Lower leg skin (tissue), 4 donors: ENCODE data around the gene NUP188. TPM values are rescaled to one million over a fixed set of nuclear protein-coding genes. Genes with fewer than 3 reads are reported as not detected.

ENCODE experiments used
- DNase-seq, 2 donors: peaks; one replicate each; pipeline ENCODE4 v3.0.0-alpha.2; 2019; ENCODE audit warnings: low spot score in 2 of 2
- H3K4me3 ChIP-seq: fragments of 200-600 bp; sonication (generic); 2 replicates; pipeline ENCODE4 v1.5.1; 2017; ENCODE audit warnings: mild to moderate bottlenecking, low read depth; ENCODE audit not compliant: poor library complexity, severe bottlenecking
- POLR2A ChIP-seq, 2 donors: fragments of 450-650 bp; IDR thresholded peaks; one replicate each; pipeline ENCODE4 v1.6.1; 2016 to 2017; ENCODE audit warnings: antibody characterized with exemption in 2 of 2, mild to moderate bottlenecking in 1 of 2, moderate library complexity in 1 of 2
- WGBS, 2 donors: methylation state at CpG; one replicate each; pipeline ENCODE4 v1.1.5; 2018; 5-methylcytosine and 5-hydroxymethylcytosine counted together
- intact Hi-C: fragments of 100-400 bp; cut with DNase I; formaldehyde crosslinking; loops from one replicate; pipeline ENCODE4 v1.15.0; 2023; ENCODE audit warnings: low total_unique reads
- total RNA-seq, 4 donors: library from RNA; depleted of rRNA; stranded (reverse); fragments of >200 nt; gene quantifications; one replicate each; pipeline ENCODE4 v1.1.0, GENCODE V29; 2016
- TF ChIP-seq, protein P1 (sequence below), 3 donors: fragments of 450-650 bp; IDR thresholded peaks; one replicate each; pipeline ENCODE4 v1.5.1; 2016; ENCODE audit warnings: antibody characterized with exemption in 3 of 3, mild to moderate bottlenecking in 3 of 3, moderate library complexity in 2 of 3

Gene NUP188
- total RNA-seq, 4 donors from 2014 or later = 32.8 to 44.3 (median 36.1) TPM

DNA sequence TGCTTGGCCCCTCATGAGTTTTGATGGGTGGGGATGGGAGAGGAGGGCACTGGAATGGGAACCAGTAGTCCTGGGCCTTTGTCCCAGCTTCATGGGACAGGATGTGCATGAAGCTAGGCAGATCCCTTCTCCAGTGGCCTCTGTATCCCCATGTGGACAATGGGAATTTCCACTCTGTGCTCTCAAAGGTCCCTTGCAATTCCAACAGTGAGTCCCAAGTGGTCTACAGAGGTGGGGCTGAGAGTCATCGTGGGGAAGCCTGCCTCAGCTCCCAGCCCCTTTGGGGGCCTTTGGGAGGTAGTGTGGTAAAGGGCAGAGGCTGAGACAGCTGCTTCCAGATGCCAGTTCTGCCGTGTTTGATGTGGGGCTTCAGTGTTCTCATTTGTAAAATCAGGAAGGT lies 28.6 kb upstream of the NUP188 start:
- WGBS, 2 donors = 59 to 78% methylated on average over 2 of the region's 2 CpGs
- intact Hi-C loops = no loop called here
- TF ChIP-seq, protein P1, sequence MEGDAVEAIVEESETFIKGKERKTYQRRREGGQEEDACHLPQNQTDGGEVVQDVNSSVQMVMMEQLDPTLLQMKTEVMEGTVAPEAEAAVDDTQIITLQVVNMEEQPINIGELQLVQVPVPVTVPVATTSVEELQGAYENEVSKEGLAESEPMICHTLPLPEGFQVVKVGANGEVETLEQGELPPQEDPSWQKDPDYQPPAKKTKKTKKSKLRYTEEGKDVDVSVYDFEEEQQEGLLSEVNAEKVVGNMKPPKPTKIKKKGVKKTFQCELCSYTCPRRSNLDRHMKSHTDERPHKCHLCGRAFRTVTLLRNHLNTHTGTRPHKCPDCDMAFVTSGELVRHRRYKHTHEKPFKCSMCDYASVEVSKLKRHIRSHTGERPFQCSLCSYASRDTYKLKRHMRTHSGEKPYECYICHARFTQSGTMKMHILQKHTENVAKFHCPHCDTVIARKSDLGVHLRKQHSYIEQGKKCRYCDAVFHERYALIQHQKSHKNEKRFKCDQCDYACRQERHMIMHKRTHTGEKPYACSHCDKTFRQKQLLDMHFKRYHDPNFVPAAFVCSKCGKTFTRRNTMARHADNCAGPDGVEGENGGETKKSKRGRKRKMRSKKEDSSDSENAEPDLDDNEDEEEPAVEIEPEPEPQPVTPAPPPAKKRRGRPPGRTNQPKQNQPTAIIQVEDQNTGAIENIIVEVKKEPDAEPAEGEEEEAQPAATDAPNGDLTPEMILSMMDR (IDR thresholded peaks at IDR 0.05) = no peak
- no peak for TF ChIP-seq POLR2A (IDR thresholded peaks at IDR 0.05)
- no peak overlapping the region for H3K4me3 ChIP-seq
- DNase-seq = no peak

DNA sequence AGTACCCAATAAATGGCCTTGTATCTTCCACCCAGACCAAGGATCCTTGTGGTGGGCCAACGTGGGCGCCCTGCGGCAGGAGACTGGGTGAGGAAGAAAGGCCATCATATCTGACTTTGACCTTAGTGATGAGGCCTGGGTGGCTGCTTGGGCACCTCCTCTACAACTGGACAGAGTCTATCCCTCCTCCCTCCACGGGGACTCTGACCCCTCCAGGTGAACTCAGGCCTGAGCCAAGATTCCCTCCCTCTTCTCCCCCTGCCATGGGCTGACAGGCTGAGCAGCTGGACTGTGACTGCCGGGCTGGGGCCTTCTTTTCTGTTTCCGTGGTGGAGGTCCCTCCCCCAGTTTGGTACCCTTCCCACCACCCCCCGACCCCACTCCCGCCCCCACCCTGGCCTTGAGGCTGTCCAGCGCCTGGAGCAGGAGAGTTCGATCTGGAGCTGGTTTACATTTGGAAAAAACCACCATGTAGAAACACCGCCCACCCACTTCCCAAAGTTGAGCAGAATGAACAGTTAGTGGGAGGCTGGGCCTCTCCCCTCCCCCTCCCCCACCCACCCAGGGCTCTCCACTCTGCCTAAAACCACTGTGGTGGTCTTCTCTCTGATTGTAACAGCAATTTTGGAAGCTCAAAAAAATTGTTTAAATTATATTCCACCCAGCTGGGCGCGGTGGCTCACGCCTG lies 28.0 kb upstream of the NUP188 start:
- H3K4me3 ChIP-seq = no peak overlapping the region
- intact Hi-C loops = no loop called here
- no peak for DNase-seq
- TF ChIP-seq POLR2A (IDR thresholded peaks at IDR 0.05) = no peak
- TF ChIP-seq, protein P1 (IDR thresholded peaks at IDR 0.05) = no peak
- WGBS, 2 donors = 79 to 82% methylated on average over 11 to 14 of the region's 14 CpGs

DNA sequence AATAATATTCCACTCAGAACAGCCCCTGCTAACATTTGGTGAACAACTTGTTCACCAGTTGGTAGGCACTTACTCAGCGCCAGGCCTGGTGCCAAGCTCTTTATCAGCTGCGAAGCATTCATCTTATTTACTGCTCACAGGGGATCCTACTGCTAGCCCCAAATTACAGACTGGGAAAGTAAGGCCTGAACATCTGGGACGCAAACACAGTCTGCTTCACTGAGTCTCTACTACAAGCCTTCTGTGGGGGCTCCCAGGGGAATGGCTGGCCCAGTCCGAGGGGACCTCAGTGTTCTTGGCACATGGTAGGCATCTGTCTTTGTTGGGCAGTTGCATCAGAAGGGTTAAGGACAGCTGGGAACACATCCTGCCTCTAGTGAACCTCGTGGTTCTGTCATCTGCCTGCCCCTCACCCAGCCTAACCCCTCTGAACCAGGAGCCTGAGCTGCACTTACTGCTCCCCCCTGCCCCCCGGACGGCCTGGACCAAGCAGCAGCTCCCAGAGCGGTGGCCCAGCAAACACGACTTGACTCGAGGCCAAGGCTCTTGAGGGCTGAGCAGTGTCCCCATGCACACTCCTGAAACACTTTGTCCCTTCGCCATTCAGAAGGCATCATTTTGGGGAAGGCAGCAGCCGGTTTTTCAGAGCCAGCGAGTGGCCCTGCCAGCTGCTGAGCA lies 27.0 kb upstream of the NUP188 start, which contains the start of gene PHYHD1:
TSS of gene PHYHD1 (plus strand) at position 602 of the 678 bp plus-strand sequence. CDS start 1,342 bp downstream, outside the sequence.
- H3K4me3 ChIP-seq = no peak within 1 kb of the TSS
- TF ChIP-seq POLR2A (IDR thresholded peaks at IDR 0.05) = no peak
- TF ChIP-seq, protein P1 (IDR thresholded peaks at IDR 0.05) = no peak
- no peak for DNase-seq
- WGBS, 2 donors = 36 to 50% methylated on average over 12 to 13 of the region's 13 CpGs
- intact Hi-C loops = no loop called here

DNA sequence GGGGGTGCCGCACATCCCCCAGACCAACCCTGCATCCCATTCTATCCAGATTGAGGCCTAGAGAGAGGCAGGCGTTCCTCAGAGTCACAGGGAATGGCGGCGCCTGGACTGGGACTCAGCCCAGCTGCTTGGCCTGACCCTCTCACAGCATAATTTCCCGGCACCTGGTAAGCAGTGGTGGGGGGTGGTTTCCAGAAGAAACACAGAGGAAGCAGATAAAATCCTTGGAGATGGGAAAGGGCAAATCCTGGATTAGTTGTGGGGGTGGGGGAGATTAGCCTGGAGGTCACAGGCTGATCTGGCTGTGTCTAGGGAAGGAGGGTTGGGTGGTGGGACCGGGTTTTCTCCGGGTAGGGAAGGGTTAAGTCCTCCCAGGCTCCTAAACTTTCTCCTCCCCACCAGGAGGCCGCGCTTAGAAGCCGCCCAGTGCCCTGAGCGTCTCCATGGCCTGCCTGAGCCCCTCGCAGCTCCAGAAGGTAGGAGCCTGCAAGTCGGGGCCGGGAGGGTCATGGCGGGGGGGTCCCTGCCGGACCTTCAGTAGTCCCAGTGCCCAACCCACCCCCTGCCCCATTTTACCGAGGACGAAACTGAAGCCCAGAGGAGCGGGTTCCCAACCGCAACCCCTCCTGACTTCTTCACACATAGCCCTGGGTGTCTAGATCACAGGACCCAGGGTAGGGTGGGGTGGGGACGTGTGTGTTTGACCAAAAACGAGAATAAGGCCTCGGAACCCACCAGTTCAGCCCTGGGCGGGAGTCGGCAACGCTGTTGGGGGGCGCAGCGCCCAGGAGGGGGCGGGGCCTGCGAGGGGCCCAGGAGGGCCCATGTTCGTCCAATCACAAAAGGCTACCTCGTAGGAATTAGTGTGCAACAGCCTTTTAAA lies 25.4 kb upstream of the NUP188 start:
- TF ChIP-seq, protein P1 (IDR thresholded peaks at IDR 0.05) = no peak
- no peak for TF ChIP-seq POLR2A (IDR thresholded peaks at IDR 0.05)
- no peak for DNase-seq
- H3K4me3 ChIP-seq = peak overlapping the region; percentile 31
- WGBS, 2 donors = 7 to 12% methylated on average over 31 of the region's 32 CpGs
- intact Hi-C loops = no loop called here

DNA sequence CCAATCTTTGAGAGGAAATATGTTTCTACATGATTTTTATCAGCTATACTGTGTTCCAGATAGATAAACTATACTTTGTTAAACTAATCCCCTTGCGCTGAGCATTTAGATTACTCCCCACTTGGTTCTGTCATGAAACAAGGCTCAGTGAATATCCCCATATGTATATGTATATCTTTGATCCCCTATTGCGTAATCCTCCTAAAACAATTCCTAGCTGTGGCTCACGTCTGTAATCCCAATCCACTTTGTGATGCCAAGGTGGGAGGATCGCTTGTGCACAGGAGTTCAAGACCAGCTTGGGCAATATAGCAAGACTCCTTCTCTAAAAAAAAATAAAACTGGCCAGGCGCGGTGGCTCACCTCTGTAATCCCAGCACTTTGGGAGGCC lies 24.0 kb upstream of the NUP188 start:
- TF ChIP-seq, protein P1 (IDR thresholded peaks at IDR 0.05) = no peak
- TF ChIP-seq POLR2A (IDR thresholded peaks at IDR 0.05) = no peak
- intact Hi-C loops = no loop called here
- 85 to 88% methylated on average over 6 of the region's 6 CpGs for WGBS, 2 donors
- DNase-seq = no peak
- H3K4me3 ChIP-seq = no peak overlapping the region
